Stimulated activated CD8-positive, alpha-beta memory T cell treated with anti-CD3 and anti-CD28 coated beads, Interleukin-12 subunit alpha, Interleukin-12 subunit beta, amount 100 ng/mL, for 24 hours (primary cell): ENCODE data around the gene SCEL.
"Not testable (repeated sequence)": the region's sequence is repeated elsewhere in the genome, so short reads cannot be mapped to it uniquely, and the experiment has no call there.

Experiments
- DNase-seq: peaks from one replicate; pipeline ENCODE4 v3.0.0-alpha.2; 2020; ENCODE audit errors: extremely low read depth

The SCEL gene

GRCh38 chr13:77662301-77662700 is 126.8 kb downstream of the SCEL start:
- not testable (repeated sequence) for DNase-seq

GRCh38 chr13:77662831-77663230 is 127.3 kb downstream of the SCEL start:
- DNase-seq = not testable (repeated sequence)

- DNase-seq = no peak
These were observed 139.3 kb downstream of the SCEL start for GRCh38 chr13:77674852-77675251.

- DNase-seq = no peak
These were observed 143.3 kb downstream of the SCEL start for GRCh38 chr13:77678691-77679235.

- DNase-seq = no peak
These were observed 152.3 kb downstream of the SCEL start for GRCh38 chr13:77687799-77688198.

- DNase-seq = no peak
These were observed 156.4 kb downstream of the SCEL start for GRCh38 chr13:77691871-77692270.

- DNase-seq = no peak
These were observed 157.4 kb downstream of the SCEL start for GRCh38 chr13:77692746-77693448.

- no peak for DNase-seq
These were observed 158.0 kb downstream of the SCEL start for GRCh38 chr13:77693449-77693940.
